GM12878 (cell line): ENCODE results near the gene WBP11. TPM values are rescaled to one million over a fixed set of nuclear protein-coding genes. Genes with fewer than 3 reads are reported as not detected.

Experiments
- ATAC-seq: fragments of 200-7000 bp; cut with Tn5 transposase; 3 replicates; pipeline ENCODE4 v1.9.1; 2020; ENCODE audit warnings: mild to moderate bottlenecking, moderate library complexity
- BruUV-seq: library from RNA; stranded (reverse); fragments of 400-500 nt; replicated peaks from 2 replicates; lab custom pipeline; 2021; lab: Mats Ljungman, UMichigan
- CTCF ChIA-PET: fragments of 300-600 bp; sonication (Branson Sonifier 250); formaldehyde crosslinking; extraction: SDS; loops from one replicate; lab custom pipeline; 2021; ENCODE audit warnings: inconsistent platforms; lab: Yijun Ruan, JAX
- POLR2A ChIA-PET: fragments of 350-600 bp; formaldehyde crosslinking; extraction: SDS; loops from one replicate; lab custom pipeline; 2021; ENCODE audit warnings: inconsistent platforms; lab: Charles Lee
- RAD21 ChIA-PET: fragments of 300-600 bp; sonication (Branson Sonifier 250); formaldehyde crosslinking; loops from one replicate; lab custom pipeline; 2023; ENCODE audit warnings: antibody characterized with exemption; ENCODE audit not compliant: unreplicated experiment; lab: Charles Lee
- SMC1A ChIA-PET: fragments of 300-600 bp; sonication (Branson Sonifier 250); formaldehyde crosslinking; loops from one replicate; lab custom pipeline; 2023; ENCODE audit not compliant: unreplicated experiment, uncharacterized antibody; lab: Charles Lee
- DNase-seq: peaks from one replicate; pipeline ENCODE4 v3.0.0-alpha.2; 2011; ENCODE audit warnings: low read depth, low spot score
- FAIRE-seq: peaks from 3 replicates; lab custom pipeline; 2011; peaks lifted over from hg19 to GRCh38; lab: Jason Lieb, UNC
- H2AFZ ChIP-seq: 2 replicates; pipeline ENCODE4 v1.6.0; 2011; ENCODE audit warnings: low read depth, low read length, control low read depth; ENCODE audit not compliant: control insufficient read depth
- H3K27ac ChIP-seq: 2 replicates; pipeline ENCODE4 v1.5.1; 2011; ENCODE audit warnings: control low read depth; ENCODE audit not compliant: control insufficient read depth, insufficient read depth
- H3K27me3 ChIP-seq, 2 experiments: replicated peaks in 1 of 2; 2 replicates each; pipeline versions ENCODE4 v1.6.0 to v1.6.1; 2011; ENCODE audit warnings: low read length in 1 of 2; ENCODE audit not compliant: control insufficient read depth in 2 of 2, insufficient read depth in 2 of 2
- H3K36me3 ChIP-seq, 2 experiments: 2 replicates each; pipeline ENCODE4 v1.5.1; 2011; ENCODE audit warnings: low read length in 1 of 2; ENCODE audit not compliant: control insufficient read depth in 2 of 2, insufficient read depth in 2 of 2
- H3K4me1 ChIP-seq: 2 replicates; pipeline ENCODE4 v1.6.1; 2011; ENCODE audit warnings: mild to moderate bottlenecking, low read length, moderate library complexity, mixed read lengths; ENCODE audit not compliant: control insufficient read depth, insufficient read depth
- H3K4me2 ChIP-seq: 2 replicates; pipeline ENCODE4 v1.6.0; 2011; ENCODE audit warnings: control low read depth; ENCODE audit not compliant: control insufficient read depth, insufficient read depth
- H3K4me3 ChIP-seq: fragments of 200-600 bp; sonication (generic); 2 replicates; pipeline ENCODE4 v1.5.1; 2016
- H3K79me2 ChIP-seq: 2 replicates; pipeline ENCODE4 v1.6.0; 2011; ENCODE audit warnings: low read length; ENCODE audit not compliant: control insufficient read depth, insufficient read depth
- H3K9ac ChIP-seq: 2 replicates; pipeline ENCODE4 v1.8.0; 2011; ENCODE audit warnings: low read length, control low read depth, mixed read lengths; ENCODE audit not compliant: control insufficient read depth, insufficient read depth
- H3K9me3 ChIP-seq: replicated peaks from 3 replicates; pipeline ENCODE4 v1.5.1; 2011; ENCODE audit warnings: mild to moderate bottlenecking, low read length; ENCODE audit not compliant: control insufficient read depth, insufficient read depth
- H4K20me1 ChIP-seq: 2 replicates; pipeline ENCODE4 v1.6.0; 2011; ENCODE audit not compliant: control insufficient read depth, insufficient read depth
- ATF3 ChIP-seq: IDR thresholded peaks from 2 replicates; pipeline ENCODE4 v1.6.1; 2011; ENCODE audit warnings: low read depth, mild to moderate bottlenecking, low read length, moderate library complexity, borderline replicate concordance; ENCODE audit errors: extremely low read depth
- CTCF ChIP-seq, 3 experiments: IDR thresholded peaks in 2 of 3; conservative IDR thresholded peaks in 1 of 3; 2 replicates each; pipeline ENCODE4 v1.5.1; 2011; ENCODE audit warnings: low read depth in 3 of 3, low read length in 3 of 3, mild to moderate bottlenecking in 3 of 3, control low read depth in 2 of 3, moderate library complexity in 2 of 3, inconsistent platforms in 1 of 3, mixed read lengths in 1 of 3; ENCODE audit not compliant: control insufficient read depth in 2 of 3, insufficient read depth in 1 of 3; ENCODE audit errors: extremely low read depth in 1 of 3
- HCFC1 ChIP-seq: fragments of 150-350 bp; IDR thresholded peaks from 2 replicates; pipeline ENCODE4 v1.6.1; 2014; ENCODE audit warnings: low read length
- IKZF2 ChIP-seq, 2 experiments: fragments of 450-650 bp; IDR thresholded peaks; 2 replicates each; pipeline ENCODE4 v1.6.1; 2017; ENCODE audit warnings: mild to moderate bottlenecking in 2 of 2, moderate library complexity in 2 of 2
- MLLT1 ChIP-seq: fragments of 450-650 bp; IDR thresholded peaks from 2 replicates; pipeline ENCODE4 v1.6.1; 2016; ENCODE audit warnings: mild to moderate bottlenecking
- NBN ChIP-seq: fragments of 450-650 bp; IDR thresholded peaks from 2 replicates; pipeline ENCODE4 v1.6.1; 2016
- RAD21 ChIP-seq: IDR thresholded peaks from 2 replicates; pipeline ENCODE4 v1.6.1; 2011; ENCODE audit warnings: mild to moderate bottlenecking, low read depth, low read length, moderate library complexity; ENCODE audit not compliant: insufficient read depth
- RAD51 ChIP-seq: fragments of 450-650 bp; IDR thresholded peaks from 2 replicates; pipeline ENCODE4 v1.6.1; 2016; ENCODE audit warnings: moderate library complexity, mild to moderate bottlenecking, inconsistent platforms
- RB1 ChIP-seq: fragments of 450-650 bp; formaldehyde crosslinking; IDR thresholded peaks from 2 replicates; pipeline ENCODE4 v1.6.1; 2017; ENCODE audit warnings: mild to moderate bottlenecking, borderline replicate concordance
- SMAD1 ChIP-seq: fragments of 450-650 bp; IDR thresholded peaks from 2 replicates; pipeline ENCODE4 v1.6.1; 2018; ENCODE audit warnings: mild to moderate bottlenecking, low read depth; ENCODE audit not compliant: partially characterized antibody
- SMC3 ChIP-seq: IDR thresholded peaks from 2 replicates; pipeline ENCODE4 v1.6.1; 2011; ENCODE audit warnings: low read length, improper control_type of control experiment, borderline replicate concordance
- TARDBP ChIP-seq: IDR thresholded peaks from 2 replicates; pipeline ENCODE4 v1.6.1; 2016; ENCODE audit warnings: borderline replicate concordance
- YBX1 ChIP-seq: fragments of 450-650 bp; IDR thresholded peaks from 2 replicates; pipeline ENCODE4 v1.6.1; 2016; ENCODE audit warnings: antibody characterized with exemption
- YY1 ChIP-seq: IDR thresholded peaks from 2 replicates; pipeline ENCODE4 v1.6.1; 2011; ENCODE audit warnings: low read depth, mild to moderate bottlenecking, low read length
- ZBTB4 ChIP-seq: fragments of 450-650 bp; formaldehyde crosslinking; IDR thresholded peaks from 2 replicates; pipeline ENCODE4 v1.4.0; 2022; ENCODE audit warnings: mild to moderate bottlenecking, moderate library complexity
- WGBS: methylation state at CpG from one replicate; pipeline ENCODE4 v1.1.6; 2016; ENCODE audit warnings: low lambda C conversion rate; ENCODE audit not compliant: insufficient replicate concordance, insufficient coverage; ENCODE audit errors: missing lambda C conversion rate; 5-methylcytosine and 5-hydroxymethylcytosine counted together
- in situ Hi-C: fragments of 300-500 bp; cut with MboI; formaldehyde crosslinking; loops from 9 replicates; pipeline ENCODE4 v1.14.3; 2018; ENCODE audit warnings: mixed read lengths
- intact Hi-C: fragments of 100-400 bp; cut with micrococcal nuclease; formaldehyde crosslinking; loops from one replicate; pipeline ENCODE4 v1.14.2; 2022; ENCODE audit not compliant: unreplicated experiment
- polyA plus RNA-seq, 11 experiments: library from polyadenylated mRNA; depleted of rRNA in 4 of 11; unstranded in 6 of 11; stranded (reverse) in 5 of 11; fragments of >200 nt; fragmentation: Nextera tagmentation in 4 of 11; fragmentation: Illumina TruSeq in 1 of 11; extraction: Ambion mirVana in 4 of 11; extraction: Trizol in 1 of 11; gene quantifications; 1 replicate in 1 of 11; 2 replicates in 10 of 11; pipeline versions ENCODE4 v1.2.1 to v1.2.3, GENCODE V29; 2011 to 2016; ENCODE audit warnings: inconsistent platforms in 2 of 11, missing spikeins in 2 of 11, low read depth in 1 of 11
- total RNA-seq, 4 experiments: library from RNA; depleted of rRNA in 3 of 4; stranded (reverse); fragments of >200 nt in 3 of 4; fragmentation: Illumina TruSeq in 1 of 4; extraction: Trizol in 1 of 4; gene quantifications; 2 replicates each; pipeline versions ENCODE4 v1.2.1 to v1.2.3, GENCODE V29; 2013 to 2021

The WBP11 gene
- total and polyA plus RNA-seq, 10 of the 15 experiments (the other 5 are each of a cell fraction or from before 2014, with no cell fraction given): 11.5 to 107 (median 29.1) TPM

GRCh38 chr12:14845350-14845750 is 42.1 kb upstream of the WBP11 start:
- Histone ChIP-seq H3K79me2 (no peaks in the 10 kb centered on the region), H3K27ac (no peak overlapping the region)
- no peak for TF ChIP-seq TARDBP
- TF ChIP-seq RAD21: peak; percentile 99
- TF ChIP-seq RAD51: no peak; the same call in 1 of the 2 replicates
- 0 out of 2 replicates have a peak, but pooled peaks have one; percentile 80 for TF ChIP-seq YBX1
- no peak for TF ChIP-seq ZBTB4 (CRISPR knock-in tag)
- peak; percentile 63; the same call in 1 of the 2 replicates for TF ChIP-seq MLLT1
- TF ChIP-seq YY1: peak; percentile 45; the same call in 1 of the 2 replicates
- peak; percentile 40 for TF ChIP-seq SMAD1
- 0 out of 4 replicates have a peak, but pooled peaks of 1 of the 2 experiments have one; percentile 35 for TF ChIP-seq IKZF2 (IDR thresholded peaks at IDR 0.05)
- peak; percentile 66 for TF ChIP-seq NBN
- TF ChIP-seq SMC3: peak; percentile 91
- TF ChIP-seq HCFC1: no peak
- 0 out of 2 replicates have a peak, but pooled peaks have one; percentile 4 for TF ChIP-seq ATF3
- 0 out of 2 replicates have a peak, but pooled peaks have one; percentile 21 for TF ChIP-seq RB1
- TF ChIP-seq CTCF (IDR thresholded peaks at IDR 0.05 in 2 of 3, conservative IDR thresholded peaks at IDR 0.05 in 1 of 3; ENCODE audit: control insufficient read depth in 2 of 3, extremely low read depth in 1 of 3, insufficient read depth in 1 of 3, low read depth in 3 of 3, low read length in 3 of 3): peak; percentile 61 to 78 (median 62); a peak in 5 of 6 replicates

More at GRCh38 chr12:14845350-14845750, 42.1 kb upstream of the WBP11 start:
- Histone ChIP-seq H3K9ac (no peak overlapping the region), H3K4me3 (no peak overlapping the region), H3K4me1 (no peaks in the 10 kb centered on the region), H3K36me3 (no peaks in the 10 kb centered on the region), H3K4me2 (no peak overlapping the region), H2AFZ (peak overlapping the region; percentile 33; the same call in 1 of the 2 replicates), H3K9me3 (no peaks in the 10 kb centered on the region), H3K27me3 (no peaks in the 10 kb centered on the region; a peak in 1 of 4 replicates), H4K20me1 (no peaks in the 10 kb centered on the region)
- no peak for DNase-seq
- no TSS peak for BruUV-seq
- intact Hi-C loops (loop anchor here (1.0 to 5.0 kb wide), 5 partner anchors 37 to 422 kb away; partner anchors contain the start of gene ERP27), in situ Hi-C loops (loop anchor here (5.0 kb wide), 1 partner anchor 152 kb away; no protein-coding TSS in a partner anchor)
- RAD21 ChIA-PET: interaction anchor here (0.7 to 4.8 kb wide), 7 partner anchors 24 to 376 kb away, joined by 3 to 70 read pairs (median 3); partner anchors contain the start of genes ERP27 and RERG
- CTCF ChIA-PET: interaction anchor here (0.7 to 9.9 kb wide), 12 partner anchors 8 to 376 kb away, joined by 3 to 104 read pairs (median 6); partner anchors contain the start of gene RERG
- no peak for FAIRE-seq
- ATAC-seq: peak; percentile 82
- POLR2A ChIA-PET: no interaction called here
- WGBS: 0% methylated on average over 3 of the region's 3 CpGs
- SMC1A ChIA-PET: interaction anchor here (0.6 to 15.6 kb wide), 14 partner anchors 10 to 151 kb away, joined by 3 to 242 read pairs (median 4); partner anchors contain the start of gene ERP27
